Measurements from ENCODE around the gene HMX3. TPM values are rescaled to one million over a fixed set of nuclear protein-coding genes. Genes with fewer than 3 reads are reported as not detected.

Gene HMX3
- total RNA-seq, 1 experiment from 2014 or later = not detected

DNA sequence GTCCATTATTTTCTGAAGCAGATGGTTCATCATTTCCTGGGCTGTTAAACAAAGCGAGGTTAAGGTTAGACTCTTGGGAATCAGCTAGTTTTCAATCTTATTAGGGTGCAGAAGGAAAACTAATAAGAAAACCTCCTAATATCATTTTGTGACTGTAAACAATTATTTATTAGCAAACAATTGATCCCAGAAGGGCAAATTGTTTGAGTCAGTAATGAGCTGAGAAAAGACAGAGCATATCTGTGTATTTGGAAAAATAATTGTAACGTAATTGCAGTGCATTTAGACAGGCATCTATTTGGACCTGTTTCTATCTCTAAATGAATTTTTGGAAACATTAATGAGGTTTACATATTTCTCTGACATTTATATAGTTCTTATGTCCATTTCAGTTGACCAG is 28.5 kb downstream of the HMX3 start:
- Histone ChIP-seq H3K4me1 (ENCODE audit: insufficient read depth, low read length) (no peaks in the 10 kb centered on the region), H4K91ac (ENCODE audit: insufficient read length, low read depth, low read length) (no peak overlapping the region), H2BK15ac (ENCODE audit: low read depth, low read length) (no peak overlapping the region), H2BK5ac (ENCODE audit: insufficient read length, low read length) (no peak overlapping the region), H3K9ac (ENCODE audit: extremely low read depth, insufficient read length, low read length) (no peak overlapping the region), H4K5ac (ENCODE audit: insufficient read length, low read depth, low read length) (no peak overlapping the region), H3K4me2 (ENCODE audit: insufficient read depth, insufficient read length, low read length) (no peak overlapping the region), H3K27ac (ENCODE audit: insufficient read length, low read depth, low read length) (no peak overlapping the region), H3K56ac (ENCODE audit: insufficient read length, low read depth, low read length) (no peak overlapping the region), H3K18ac (ENCODE audit: insufficient read length, low read depth, low read length) (no peak overlapping the region), H3K79me1 (ENCODE audit: insufficient read depth, low read depth, low read length, poor library complexity, severe bottlenecking) (peaks cover 6% of the 10 kb centered on the region), H3K79me2 (ENCODE audit: insufficient read depth, low read length) (peaks cover 3% of the 10 kb centered on the region; the same call in 1 of the 2 replicates), H3K23ac (ENCODE audit: insufficient read length, low read depth, low read length) (no peak overlapping the region), H3K4ac (ENCODE audit: low read depth, low read length) (no peak overlapping the region), H4K8ac (replicated peaks; ENCODE audit: insufficient read length, low read depth, low read length) (no peak overlapping the region), H4K20me1 (ENCODE audit: control insufficient read depth, insufficient read depth, insufficient read length) (no peaks in the 10 kb centered on the region), H3K14ac (ENCODE audit: insufficient read depth, low read length) (no peak overlapping the region), H2BK20ac (ENCODE audit: low read depth, low read length, poor library complexity, severe bottlenecking) (no peak overlapping the region), H2AK5ac (ENCODE audit: insufficient read length, low read length) (no peak overlapping the region), H2BK12ac (ENCODE audit: insufficient read length, low read depth, low read length) (no peak overlapping the region), H3K27me3 (ENCODE audit: insufficient read depth, low read length) (no peaks in the 10 kb centered on the region), H3K23me2 (ENCODE audit: insufficient read length, low read depth, low read length, poor library complexity, severe bottlenecking) (no peaks in the 10 kb centered on the region), H3T11ph (ENCODE audit: low read length) (no peak overlapping the region), H2AFZ (ENCODE audit: low read length) (no peak overlapping the region), H3K9me3 (ENCODE audit: control insufficient read depth, low read depth, low read length) (no peaks in the 10 kb centered on the region), H2BK120ac (ENCODE audit: low read depth, low read length, poor library complexity, severe bottlenecking) (no peak overlapping the region)
- Mint-ChIP-seq H3K9me3 (no peaks in the 10 kb centered on the region), H3K4me1 (no peaks in the 10 kb centered on the region), H3K36me3 (ENCODE audit: insufficient read depth in 1 of 3, low read depth in 3 of 3) (peaks cover 49 to 82% (median 81%) of the 10 kb centered on the region in 3 experiments), H3K4me3 (no peak overlapping the region), H3K27me3 (ENCODE audit: low read depth) (no peaks in the 10 kb centered on the region), H3K27ac (no peak overlapping the region)
- no peak for DNase-seq
- no CpG with 5 or more reads among the region's 2 CpGs for WGBS (ENCODE audit: extremely low coverage, insufficient read length, low lambda C conversion rate)
- TF ChIP-seq, protein P1, sequence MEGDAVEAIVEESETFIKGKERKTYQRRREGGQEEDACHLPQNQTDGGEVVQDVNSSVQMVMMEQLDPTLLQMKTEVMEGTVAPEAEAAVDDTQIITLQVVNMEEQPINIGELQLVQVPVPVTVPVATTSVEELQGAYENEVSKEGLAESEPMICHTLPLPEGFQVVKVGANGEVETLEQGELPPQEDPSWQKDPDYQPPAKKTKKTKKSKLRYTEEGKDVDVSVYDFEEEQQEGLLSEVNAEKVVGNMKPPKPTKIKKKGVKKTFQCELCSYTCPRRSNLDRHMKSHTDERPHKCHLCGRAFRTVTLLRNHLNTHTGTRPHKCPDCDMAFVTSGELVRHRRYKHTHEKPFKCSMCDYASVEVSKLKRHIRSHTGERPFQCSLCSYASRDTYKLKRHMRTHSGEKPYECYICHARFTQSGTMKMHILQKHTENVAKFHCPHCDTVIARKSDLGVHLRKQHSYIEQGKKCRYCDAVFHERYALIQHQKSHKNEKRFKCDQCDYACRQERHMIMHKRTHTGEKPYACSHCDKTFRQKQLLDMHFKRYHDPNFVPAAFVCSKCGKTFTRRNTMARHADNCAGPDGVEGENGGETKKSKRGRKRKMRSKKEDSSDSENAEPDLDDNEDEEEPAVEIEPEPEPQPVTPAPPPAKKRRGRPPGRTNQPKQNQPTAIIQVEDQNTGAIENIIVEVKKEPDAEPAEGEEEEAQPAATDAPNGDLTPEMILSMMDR (conservative IDR thresholded peaks at IDR 0.05) = no peak
